Measurements from ENCODE around the gene APOBEC3G. TPM values are rescaled to one million over a fixed set of nuclear protein-coding genes. Genes with fewer than 3 reads are reported as not detected.
"Not testable (repeated sequence)": the region's sequence is repeated elsewhere in the genome, so short reads cannot be mapped to it uniquely, and the experiment has no call there.

Gene APOBEC3G
- total RNA-seq (2014; rRNA removed; shearing (Covaris generic)) (2.6 and 3.3 TPM in 2 replicates), polyA plus RNA-seq (2016; fragmentation: Nextera tagmentation; extraction: Ambion mirVana) (1.8 and 2.1 TPM in 2 replicates)
- long read RNA-seq, partial matches to known transcripts = 0 of 1 reads
- long read RNA-seq, other reads (novel, unspliced or antisense) = 1 of 1 reads

GRCh38 chr22:39077026-39077840 lies at the start of gene APOBEC3G:
TSS of gene APOBEC3G (plus strand) at chr22:39077275. CDS start at chr22:39077362, 87 bp downstream.
- H3F3A ChIP-seq (replicated peaks; ENCODE audit: low read depth); H3K9me3 Mint-ChIP-seq; H3K27ac ChIP-seq (ENCODE audit: low read depth); H3K27ac Mint-ChIP-seq; H4K20me1 ChIP-seq (replicated peaks; ENCODE audit: insufficient read depth); H3K27me3 ChIP-seq (ENCODE audit: insufficient read depth); H3K9me2 ChIP-seq (ENCODE audit: insufficient read depth); H3K36me3 Mint-ChIP-seq (ENCODE audit: low read depth); ATAC-seq; DNase-seq (ENCODE audit: low spot score); H2AFZ ChIP-seq; H3K36me3 ChIP-seq (ENCODE audit: insufficient read depth); H3K79me2 ChIP-seq (replicated peaks; ENCODE audit: insufficient read depth): not testable (repeated sequence)
- peaks cover 21% of the 10 kb centered on the region for H3K27me3 Mint-ChIP-seq (ENCODE audit: insufficient read depth, low read depth, poor library complexity)
- peak within 1 kb of the TSS; percentile 73 for H3K4me2 ChIP-seq
- peaks cover 13% of the 10 kb centered on the region for H3K4me1 ChIP-seq (ENCODE audit: insufficient read depth)
- H3K4me3 Mint-ChIP-seq = peak within 1 kb of the TSS; percentile 50; the same call in 2 of the 3 replicates
- H3K4me3 ChIP-seq = peak within 1 kb of the TSS; percentile 42; the same call in 1 of the 2 replicates
- peaks cover 34% of the 10 kb centered on the region for H3K4me1 Mint-ChIP-seq

GRCh38 chr22:39027717-39028116 lies 49.4 kb upstream of the APOBEC3G start:
- Mint-ChIP-seq H3K4me3 (no peak overlapping the region), H3K9me3 (no peaks in the 10 kb centered on the region; the same call in 2 of the 3 replicates), H3K36me3 (ENCODE audit: low read depth) (peaks cover 20% of the 10 kb centered on the region), H3K27ac (no peak overlapping the region), H3K27me3 (ENCODE audit: insufficient read depth, low read depth, poor library complexity) (peaks cover 16% of the 10 kb centered on the region), H3K4me1 (peaks cover 57% of the 10 kb centered on the region)
- H3K4me3 ChIP-seq = no peak overlapping the region
- peaks cover 19% of the 10 kb centered on the region for H3K4me1 ChIP-seq (ENCODE audit: insufficient read depth)
- no peak overlapping the region for H3K27ac ChIP-seq (ENCODE audit: low read depth)
- no peak for TF ChIP-seq NANOG (IDR thresholded peaks at IDR 0.05; ENCODE audit: borderline replicate concordance)
- TF ChIP-seq, protein P1, sequence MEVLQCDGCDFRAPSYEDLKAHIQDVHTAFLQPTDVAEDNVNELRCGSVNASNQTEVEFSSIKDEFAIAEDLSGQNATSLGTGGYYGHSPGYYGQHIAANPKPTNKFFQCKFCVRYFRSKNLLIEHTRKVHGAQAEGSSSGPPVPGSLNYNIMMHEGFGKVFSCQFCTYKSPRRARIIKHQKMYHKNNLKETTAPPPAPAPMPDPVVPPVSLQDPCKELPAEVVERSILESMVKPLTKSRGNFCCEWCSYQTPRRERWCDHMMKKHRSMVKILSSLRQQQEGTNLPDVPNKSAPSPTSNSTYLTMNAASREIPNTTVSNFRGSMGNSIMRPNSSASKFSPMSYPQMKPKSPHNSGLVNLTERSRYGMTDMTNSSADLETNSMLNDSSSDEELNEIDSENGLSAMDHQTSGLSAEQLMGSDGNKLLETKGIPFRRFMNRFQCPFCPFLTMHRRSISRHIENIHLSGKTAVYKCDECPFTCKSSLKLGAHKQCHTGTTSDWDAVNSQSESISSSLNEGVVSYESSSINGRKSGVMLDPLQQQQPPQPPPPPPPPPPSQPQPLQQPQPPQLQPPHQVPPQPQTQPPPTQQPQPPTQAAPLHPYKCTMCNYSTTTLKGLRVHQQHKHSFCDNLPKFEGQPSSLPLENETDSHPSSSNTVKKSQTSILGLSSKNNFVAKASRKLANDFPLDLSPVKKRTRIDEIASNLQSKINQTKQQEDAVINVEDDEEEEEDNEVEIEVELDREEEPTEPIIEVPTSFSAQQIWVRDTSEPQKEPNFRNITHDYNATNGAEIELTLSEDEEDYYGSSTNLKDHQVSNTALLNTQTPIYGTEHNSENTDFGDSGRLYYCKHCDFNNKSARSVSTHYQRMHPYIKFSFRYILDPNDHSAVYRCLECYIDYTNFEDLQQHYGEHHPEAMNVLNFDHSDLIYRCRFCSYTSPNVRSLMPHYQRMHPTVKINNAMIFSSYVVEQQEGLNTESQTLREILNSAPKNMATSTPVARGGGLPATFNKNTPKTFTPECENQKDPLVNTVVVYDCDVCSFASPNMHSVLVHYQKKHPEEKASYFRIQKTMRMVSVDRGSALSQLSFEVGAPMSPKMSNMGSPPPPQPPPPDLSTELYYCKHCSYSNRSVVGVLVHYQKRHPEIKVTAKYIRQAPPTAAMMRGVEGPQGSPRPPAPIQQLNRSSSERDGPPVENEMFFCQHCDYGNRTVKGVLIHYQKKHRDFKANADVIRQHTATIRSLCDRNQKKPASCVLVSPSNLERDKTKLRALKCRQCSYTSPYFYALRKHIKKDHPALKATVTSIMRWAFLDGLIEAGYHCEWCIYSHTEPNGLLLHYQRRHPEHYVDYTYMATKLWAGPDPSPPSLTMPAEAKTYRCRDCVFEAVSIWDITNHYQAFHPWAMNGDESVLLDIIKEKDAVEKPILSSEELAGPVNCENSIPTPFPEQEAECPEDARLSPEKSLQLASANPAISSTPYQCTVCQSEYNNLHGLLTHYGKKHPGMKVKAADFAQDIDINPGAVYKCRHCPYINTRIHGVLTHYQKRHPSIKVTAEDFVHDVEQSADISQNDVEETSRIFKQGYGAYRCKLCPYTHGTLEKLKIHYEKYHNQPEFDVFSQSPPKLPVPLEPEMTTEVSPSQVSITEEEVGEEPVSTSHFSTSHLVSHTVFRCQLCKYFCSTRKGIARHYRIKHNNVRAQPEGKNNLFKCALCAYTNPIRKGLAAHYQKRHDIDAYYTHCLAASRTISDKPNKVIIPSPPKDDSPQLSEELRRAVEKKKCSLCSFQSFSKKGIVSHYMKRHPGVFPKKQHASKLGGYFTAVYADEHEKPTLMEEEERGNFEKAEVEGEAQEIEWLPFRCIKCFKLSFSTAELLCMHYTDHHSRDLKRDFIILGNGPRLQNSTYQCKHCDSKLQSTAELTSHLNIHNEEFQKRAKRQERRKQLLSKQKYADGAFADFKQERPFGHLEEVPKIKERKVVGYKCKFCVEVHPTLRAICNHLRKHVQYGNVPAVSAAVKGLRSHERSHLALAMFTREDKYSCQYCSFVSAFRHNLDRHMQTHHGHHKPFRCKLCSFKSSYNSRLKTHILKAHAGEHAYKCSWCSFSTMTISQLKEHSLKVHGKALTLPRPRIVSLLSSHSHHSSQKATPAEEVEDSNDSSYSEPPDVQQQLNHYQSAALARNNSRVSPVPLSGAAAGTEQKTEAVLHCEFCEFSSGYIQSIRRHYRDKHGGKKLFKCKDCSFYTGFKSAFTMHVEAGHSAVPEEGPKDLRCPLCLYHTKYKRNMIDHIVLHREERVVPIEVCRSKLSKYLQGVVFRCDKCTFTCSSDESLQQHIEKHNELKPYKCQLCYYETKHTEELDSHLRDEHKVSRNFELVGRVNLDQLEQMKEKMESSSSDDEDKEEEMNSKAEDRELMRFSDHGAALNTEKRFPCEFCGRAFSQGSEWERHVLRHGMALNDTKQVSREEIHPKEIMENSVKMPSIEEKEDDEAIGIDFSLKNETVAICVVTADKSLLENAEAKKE (CRISPR knock-in tag; IDR thresholded peaks at IDR 0.05) = no peak
- TF ChIP-seq, protein P2, sequence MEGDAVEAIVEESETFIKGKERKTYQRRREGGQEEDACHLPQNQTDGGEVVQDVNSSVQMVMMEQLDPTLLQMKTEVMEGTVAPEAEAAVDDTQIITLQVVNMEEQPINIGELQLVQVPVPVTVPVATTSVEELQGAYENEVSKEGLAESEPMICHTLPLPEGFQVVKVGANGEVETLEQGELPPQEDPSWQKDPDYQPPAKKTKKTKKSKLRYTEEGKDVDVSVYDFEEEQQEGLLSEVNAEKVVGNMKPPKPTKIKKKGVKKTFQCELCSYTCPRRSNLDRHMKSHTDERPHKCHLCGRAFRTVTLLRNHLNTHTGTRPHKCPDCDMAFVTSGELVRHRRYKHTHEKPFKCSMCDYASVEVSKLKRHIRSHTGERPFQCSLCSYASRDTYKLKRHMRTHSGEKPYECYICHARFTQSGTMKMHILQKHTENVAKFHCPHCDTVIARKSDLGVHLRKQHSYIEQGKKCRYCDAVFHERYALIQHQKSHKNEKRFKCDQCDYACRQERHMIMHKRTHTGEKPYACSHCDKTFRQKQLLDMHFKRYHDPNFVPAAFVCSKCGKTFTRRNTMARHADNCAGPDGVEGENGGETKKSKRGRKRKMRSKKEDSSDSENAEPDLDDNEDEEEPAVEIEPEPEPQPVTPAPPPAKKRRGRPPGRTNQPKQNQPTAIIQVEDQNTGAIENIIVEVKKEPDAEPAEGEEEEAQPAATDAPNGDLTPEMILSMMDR (conservative IDR thresholded peaks at IDR 0.05; ENCODE audit: low read depth in 2 of 2) = no peak
- no peak for TF ChIP-seq JUNB (IDR thresholded peaks at IDR 0.05; ENCODE audit: unreplicated experiment)
- TF ChIP-seq POLR2AphosphoS5 (IDR thresholded peaks at IDR 0.05; ENCODE audit: low read depth) = no peak
- no peak for TF ChIP-seq ETS1 (IDR thresholded peaks at IDR 0.05)
- TF ChIP-seq STAT1 (IDR thresholded peaks at IDR 0.05; ENCODE audit: unreplicated experiment) = no peak
- no peak for TF ChIP-seq ZNF331 (CRISPR knock-in tag; IDR thresholded peaks at IDR 0.05; ENCODE audit: low read depth)
- TF ChIP-seq ZNF114 (CRISPR knock-in tag; IDR thresholded peaks at IDR 0.05) = no peak
- no peaks in the 10 kb centered on the region; the same call in 1 of the 2 replicates for H3K36me3 ChIP-seq (ENCODE audit: insufficient read depth)
- no peaks in the 10 kb centered on the region for H3K27me3 ChIP-seq (ENCODE audit: insufficient read depth)
- H2AFZ ChIP-seq = no peak overlapping the region
- DNase-seq (ENCODE audit: low spot score) (no peak), ATAC-seq (no peak)
- no peaks in the 10 kb centered on the region for H3K9me2 ChIP-seq (ENCODE audit: insufficient read depth)
- no peak overlapping the region for H3K4me2 ChIP-seq
- no peaks in the 10 kb centered on the region for H4K20me1 ChIP-seq (replicated peaks; ENCODE audit: insufficient read depth)
- H3F3A ChIP-seq (replicated peaks; ENCODE audit: low read depth) = no peaks in the 10 kb centered on the region
- no peaks in the 10 kb centered on the region for H3K79me2 ChIP-seq (replicated peaks; ENCODE audit: insufficient read depth)
